Activated effector memory CD4-positive, alpha-beta T cell treated with anti-CD3 and anti-CD28 coated beads, Interleukin-2, amount 50 U/mL, for 16 hours (primary cell): ENCODE results near the gene ZGPAT.

ENCODE experiments used
- DNase-seq: peaks from one replicate; pipeline ENCODE4 v3.0.0-alpha.2; 2020

The ZGPAT gene

DNA sequence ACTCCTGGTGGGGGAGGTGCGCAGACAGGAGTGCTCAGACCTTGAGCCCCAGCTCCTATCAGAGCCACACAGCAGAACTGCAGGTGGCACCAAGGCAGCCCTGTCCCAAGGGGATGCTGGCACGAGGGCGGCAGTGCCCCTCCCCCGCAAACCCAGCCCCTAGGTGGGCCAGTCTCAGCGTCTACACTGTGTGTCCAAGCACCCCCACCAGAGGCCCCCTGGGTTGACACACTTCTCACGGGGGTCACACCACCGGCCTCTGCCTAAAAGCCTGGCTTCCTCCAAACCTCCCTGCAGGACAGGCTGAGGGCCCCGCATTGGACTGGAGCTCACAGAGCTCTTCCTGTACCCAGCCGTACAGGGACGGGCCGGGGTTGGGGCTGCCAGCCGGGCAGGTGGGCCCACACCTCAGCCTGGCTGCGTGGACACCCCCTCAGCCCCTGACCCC, 39.8 kb downstream of the ZGPAT start:
- no peak for DNase-seq

DNA sequence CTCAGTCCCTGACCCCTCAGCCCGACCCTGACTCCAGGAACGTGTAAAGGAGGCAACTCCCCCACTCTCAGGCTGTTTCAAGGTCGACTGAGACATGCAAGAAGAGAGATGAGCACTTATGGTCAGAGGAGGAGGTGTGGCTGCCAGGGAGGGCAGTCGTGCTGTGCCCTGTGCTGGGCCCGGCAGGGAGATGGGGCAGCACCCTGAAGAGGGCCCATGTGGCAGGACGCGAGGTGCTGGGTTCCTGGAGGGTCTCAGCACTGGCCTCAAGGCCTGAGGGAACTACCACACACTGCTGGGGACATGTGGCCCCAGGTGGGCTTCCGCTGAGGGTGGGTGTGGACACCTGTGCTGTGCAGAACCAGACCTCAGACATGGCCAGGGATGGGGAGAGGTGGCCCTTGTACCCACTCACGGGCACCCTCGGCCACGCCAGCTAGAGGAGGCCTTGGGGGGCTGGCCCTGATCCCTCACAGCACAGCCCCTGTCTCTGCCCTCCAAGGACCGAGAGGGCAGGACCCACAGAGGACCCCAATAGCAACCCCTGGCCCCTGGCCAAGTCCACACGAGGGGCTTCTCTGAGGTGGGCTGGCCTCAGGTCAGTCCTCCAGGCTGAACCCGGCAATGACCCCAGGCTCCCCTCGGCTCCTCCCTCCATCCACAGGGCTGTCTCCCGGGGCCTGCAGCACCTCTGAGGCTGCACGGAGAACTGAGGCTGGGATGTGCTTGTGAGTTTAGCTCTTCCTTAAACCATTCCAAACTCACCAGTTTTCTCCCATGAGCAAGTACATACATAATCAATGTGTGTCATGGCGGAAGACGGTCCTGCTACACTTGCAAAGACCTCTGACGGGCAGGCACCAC, 40.5 kb downstream of the ZGPAT start:
- DNase-seq, result no peak

- DNase-seq, result no peak
Measured at GRCh38 chr20:63748934-63749270, 41.1 kb downstream of the ZGPAT start.

DNA sequence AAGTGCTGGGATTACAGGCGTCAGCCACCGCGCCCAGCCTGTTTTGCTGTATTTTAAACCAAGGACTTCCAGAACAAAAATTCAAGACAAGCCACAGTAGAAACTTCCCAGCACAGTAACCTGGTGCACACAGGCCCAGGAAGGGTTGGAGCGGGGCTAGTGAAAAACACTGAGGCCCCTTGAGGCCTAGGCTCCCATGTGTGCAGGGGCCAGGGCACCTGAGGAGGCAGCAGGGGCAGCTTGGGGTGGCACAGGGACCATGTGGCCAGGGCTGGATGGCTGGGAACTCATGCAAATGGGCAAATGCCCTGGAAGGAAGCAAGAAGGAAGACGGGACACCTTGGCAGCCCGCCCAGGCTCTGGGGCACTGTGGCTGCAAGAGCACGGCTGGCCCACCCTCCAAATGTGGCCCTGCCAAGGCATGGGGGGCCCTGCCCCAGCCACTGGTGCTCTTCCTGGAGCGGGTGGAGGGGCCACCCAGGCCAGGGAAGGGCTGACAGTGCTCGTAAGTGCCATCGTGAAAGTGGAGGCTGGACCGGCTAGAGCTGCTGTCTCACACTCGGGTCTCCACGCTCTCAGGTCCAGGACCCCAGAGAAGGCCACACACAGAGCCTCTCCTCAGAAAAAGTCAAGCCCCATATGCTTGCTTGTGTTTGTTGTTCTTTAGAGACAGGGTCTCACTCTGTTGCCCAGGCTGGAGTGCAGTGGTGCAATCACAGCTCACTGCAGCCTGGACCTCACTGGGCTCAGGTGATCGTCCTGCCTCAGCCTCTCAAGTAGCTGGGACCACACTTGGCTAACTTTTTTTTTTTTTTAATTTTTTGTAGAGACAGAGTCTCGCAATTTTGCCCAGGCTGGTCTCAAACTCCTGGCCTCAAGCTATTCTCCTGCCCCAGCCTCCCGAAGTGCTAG, 42.0 kb downstream of the ZGPAT start:
- no peak for DNase-seq

DNA sequence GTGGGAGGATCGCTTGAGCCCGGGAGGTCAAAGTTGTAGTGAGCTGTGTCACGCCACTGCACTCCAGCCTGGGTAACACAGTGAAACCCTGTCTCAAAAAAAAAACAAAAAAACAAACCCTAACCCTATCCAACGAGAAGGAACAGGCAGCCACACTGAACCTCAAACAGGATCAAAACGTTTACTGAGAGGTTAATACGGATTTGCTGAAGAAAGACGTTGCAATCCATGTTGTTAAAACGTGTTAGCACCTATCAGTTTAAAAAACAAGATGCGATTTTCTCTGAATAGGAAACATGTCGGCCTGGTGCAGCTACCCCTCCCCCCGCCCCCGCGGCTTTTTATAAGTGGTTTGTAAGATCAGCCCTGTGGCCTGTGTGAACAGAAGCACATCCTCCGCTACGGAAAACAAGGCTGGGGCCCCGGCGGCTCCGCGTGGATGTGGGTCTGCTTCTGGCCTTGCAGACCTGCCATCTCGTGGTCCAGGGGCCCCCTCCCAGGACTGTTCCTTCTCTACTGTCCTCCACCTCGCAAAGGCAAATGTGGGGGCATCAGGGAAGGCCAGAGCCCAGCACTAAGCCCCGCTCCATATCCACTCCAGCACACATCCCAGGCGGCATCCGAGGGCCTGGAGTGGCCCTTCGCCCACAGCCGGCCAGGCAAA, 43.1 kb downstream of the ZGPAT start:
- DNase-seq, result peak; percentile 85

GRCh38 chr20:63751471-63752271, 43.8 kb downstream of the ZGPAT start:
- DNase-seq, result no peak

- no peak for DNase-seq
Measured at GRCh38 chr20:63752411-63753101, 44.7 kb downstream of the ZGPAT start.

DNA sequence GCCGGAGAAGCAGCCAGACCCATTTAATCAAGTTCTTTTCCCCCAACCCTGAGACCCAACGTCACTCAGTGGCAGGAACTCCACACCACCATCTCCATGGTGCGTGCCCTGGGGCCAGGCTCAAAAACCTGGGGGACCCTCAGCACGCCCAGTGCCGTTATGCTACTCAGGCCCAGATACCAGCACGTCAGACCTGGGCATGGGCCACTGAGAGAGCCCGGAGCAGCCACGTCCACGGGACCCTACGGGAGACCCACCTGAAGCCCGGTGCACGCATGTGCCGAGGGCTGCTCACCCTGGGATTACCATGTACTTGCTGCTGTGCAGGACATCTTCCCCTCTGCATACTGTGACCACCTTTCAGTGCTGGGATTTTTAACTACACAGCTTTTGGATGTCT, 45.5 kb downstream of the ZGPAT start:
- no peak for DNase-seq

- no peak for DNase-seq
Measured at GRCh38 chr20:63754008-63754407, 46.2 kb downstream of the ZGPAT start.

DNA sequence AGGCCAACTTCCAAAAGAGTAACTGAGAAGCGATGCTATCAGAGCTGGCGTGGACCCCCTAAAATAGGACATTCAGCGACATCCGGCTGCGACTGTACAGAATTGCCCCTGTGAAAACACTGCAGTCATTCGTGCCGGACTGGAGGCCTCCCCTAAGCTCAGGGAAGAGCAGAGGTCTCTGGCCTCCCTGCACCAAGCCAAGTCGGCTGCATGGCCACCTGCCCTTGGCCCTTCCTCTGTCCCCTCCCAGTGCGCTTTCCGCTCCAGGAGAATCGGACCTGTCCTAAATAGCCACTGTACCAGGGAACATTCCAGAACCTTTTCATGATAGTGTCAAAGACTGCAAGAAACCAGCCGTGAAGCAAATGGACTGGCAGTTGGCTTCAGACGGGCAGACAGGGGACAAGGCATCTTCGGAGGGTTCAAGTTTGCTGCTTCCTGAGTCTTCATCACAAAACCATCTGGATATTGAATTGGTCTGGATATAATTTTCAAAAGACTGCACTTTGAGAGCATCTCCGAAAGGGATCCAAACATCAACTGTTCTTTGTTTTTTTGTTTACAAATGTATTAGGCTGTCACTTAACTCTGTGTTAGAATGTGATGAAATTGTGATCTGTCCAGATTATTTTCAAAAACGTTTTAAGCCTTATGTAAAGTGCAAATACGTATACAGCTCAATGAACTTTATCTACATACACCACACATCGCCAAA, 48.3 kb downstream of the ZGPAT start:
- no peak for DNase-seq

DNA sequence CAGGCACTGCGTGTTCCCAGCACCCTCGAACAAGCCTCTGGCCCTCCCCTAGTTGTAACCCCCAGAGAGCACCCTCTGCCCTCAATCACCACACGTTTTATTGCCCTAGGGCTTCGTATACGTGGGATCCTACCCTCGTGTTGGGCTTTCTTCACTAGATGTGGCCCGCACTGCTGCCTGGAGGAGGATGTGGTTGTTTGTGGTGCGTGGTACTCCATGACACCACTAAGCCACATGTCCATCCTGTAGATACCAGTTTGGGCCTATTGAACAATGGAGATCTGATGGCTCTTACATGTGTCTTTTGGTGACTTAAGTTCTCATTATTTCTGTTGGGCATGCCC, 48.8 kb downstream of the ZGPAT start:
- no peak for DNase-seq

GRCh38 chr20:63758152-63758551, 50.3 kb downstream of the ZGPAT start:
- no peak for DNase-seq

DNA sequence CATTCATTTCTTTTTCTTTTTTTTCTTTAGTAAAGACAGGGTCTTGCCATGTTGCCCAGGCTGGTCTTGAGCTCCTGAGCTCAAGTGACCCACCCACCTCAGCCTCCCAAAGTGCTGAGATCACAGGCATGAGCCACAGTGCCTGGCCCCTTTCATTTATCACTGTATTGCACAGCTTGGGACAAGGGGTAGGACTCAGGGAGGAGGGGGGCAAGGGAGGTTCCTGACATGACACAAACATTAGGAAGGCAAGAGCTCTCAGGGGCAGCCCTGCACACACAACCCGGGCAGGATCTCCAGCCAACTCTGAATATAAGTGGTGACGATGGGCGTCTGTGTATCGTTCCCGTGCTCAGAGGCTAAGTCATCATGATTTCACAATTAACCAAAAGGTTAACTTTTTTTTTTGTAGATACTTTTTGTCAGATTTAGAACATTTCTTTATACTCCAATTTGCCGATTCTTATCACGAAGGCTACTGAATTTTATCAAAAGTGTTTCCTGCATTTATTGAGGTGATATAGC, 51.6 kb downstream of the ZGPAT start:
- no peak for DNase-seq

- no peak for DNase-seq
Measured at GRCh38 chr20:63765082-63765873, 57.4 kb downstream of the ZGPAT start.

DNA sequence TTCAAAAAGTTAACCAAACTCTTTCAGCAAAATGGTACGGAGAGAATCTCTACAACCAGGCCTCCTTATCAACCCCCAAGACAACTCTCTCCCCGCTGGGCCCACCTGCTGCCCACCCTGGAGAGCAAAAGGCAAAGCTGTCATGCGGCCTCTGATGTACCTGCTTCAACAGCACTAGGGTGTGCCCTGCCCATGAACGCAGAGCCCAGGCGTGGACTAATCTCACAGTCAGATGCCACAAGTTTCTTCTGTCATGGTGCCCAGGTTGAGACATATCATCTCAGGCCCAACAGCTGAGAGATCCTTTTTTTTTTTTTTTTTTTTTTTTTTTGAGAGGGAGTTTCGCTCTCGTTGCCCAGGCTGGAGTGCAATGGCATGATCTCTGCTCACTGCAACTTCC, 58.1 kb downstream of the ZGPAT start:
- DNase-seq, result no peak

- no peak for DNase-seq
Measured at GRCh38 chr20:63766695-63767426, 59.0 kb downstream of the ZGPAT start.

- no peak for DNase-seq
Measured at GRCh38 chr20:63767456-63767855, 59.6 kb downstream of the ZGPAT start.

DNA sequence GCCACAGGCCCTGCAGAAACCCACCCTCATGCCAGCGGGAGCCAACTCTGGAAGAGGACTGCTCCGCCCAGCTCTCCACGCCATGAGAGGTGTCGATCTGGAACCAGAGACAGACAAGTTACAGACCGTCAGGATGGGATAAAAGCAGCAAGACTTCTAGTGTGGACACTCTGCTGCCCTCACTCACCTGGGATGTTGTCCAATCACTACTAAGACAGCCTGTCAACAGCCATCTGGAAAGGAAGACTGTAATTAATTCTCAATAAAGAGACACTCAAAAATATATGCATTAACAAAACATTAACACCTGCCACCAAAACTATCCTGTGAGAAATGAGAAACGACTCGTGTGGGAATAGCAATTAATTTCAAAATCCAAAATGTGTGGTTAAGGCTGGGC, 60.0 kb downstream of the ZGPAT start:
- DNase-seq, result no peak
